Muscle layer of duodenum (tissue), 2 donors: ENCODE results near the gene THSD8.

ENCODE experiments used
- H3K27ac ChIP-seq: one replicate; pipeline ENCODE4 v1.7.0; 2013; ENCODE audit warnings: mild to moderate bottlenecking, low read length
- H3K27me3 ChIP-seq: one replicate; pipeline ENCODE4 v1.7.0; 2013; ENCODE audit warnings: low read depth, mild to moderate bottlenecking, control low read depth, low read length
- H3K36me3 ChIP-seq, 2 donors: one replicate each; pipeline ENCODE4 v1.7.0; 2013; ENCODE audit warnings: low read length in 2 of 2, control low read depth in 1 of 2, mild to moderate bottlenecking in 1 of 2; ENCODE audit not compliant: insufficient read depth in 2 of 2, control insufficient read depth in 1 of 2
- H3K4me1 ChIP-seq, 2 donors: one replicate each; pipeline ENCODE4 v1.7.0; 2013; ENCODE audit warnings: low read length in 2 of 2, mild to moderate bottlenecking in 2 of 2, control low read depth in 1 of 2, moderate library complexity in 1 of 2; ENCODE audit not compliant: insufficient read depth in 2 of 2, control insufficient read depth in 1 of 2
- H3K4me3 ChIP-seq, 2 donors: one replicate each; pipeline ENCODE4 v1.7.0; 2013; ENCODE audit warnings: low read length in 2 of 2, low read depth in 1 of 2, mild to moderate bottlenecking in 1 of 2
- H3K9me3 ChIP-seq, 2 donors: one replicate each; pipeline ENCODE4 v1.7.0; 2013; ENCODE audit warnings: low read length in 2 of 2, control low read depth in 1 of 2, mild to moderate bottlenecking in 1 of 2; ENCODE audit not compliant: control insufficient read depth in 1 of 2
- donor health status: healthy.

The THSD8 gene

DNA sequence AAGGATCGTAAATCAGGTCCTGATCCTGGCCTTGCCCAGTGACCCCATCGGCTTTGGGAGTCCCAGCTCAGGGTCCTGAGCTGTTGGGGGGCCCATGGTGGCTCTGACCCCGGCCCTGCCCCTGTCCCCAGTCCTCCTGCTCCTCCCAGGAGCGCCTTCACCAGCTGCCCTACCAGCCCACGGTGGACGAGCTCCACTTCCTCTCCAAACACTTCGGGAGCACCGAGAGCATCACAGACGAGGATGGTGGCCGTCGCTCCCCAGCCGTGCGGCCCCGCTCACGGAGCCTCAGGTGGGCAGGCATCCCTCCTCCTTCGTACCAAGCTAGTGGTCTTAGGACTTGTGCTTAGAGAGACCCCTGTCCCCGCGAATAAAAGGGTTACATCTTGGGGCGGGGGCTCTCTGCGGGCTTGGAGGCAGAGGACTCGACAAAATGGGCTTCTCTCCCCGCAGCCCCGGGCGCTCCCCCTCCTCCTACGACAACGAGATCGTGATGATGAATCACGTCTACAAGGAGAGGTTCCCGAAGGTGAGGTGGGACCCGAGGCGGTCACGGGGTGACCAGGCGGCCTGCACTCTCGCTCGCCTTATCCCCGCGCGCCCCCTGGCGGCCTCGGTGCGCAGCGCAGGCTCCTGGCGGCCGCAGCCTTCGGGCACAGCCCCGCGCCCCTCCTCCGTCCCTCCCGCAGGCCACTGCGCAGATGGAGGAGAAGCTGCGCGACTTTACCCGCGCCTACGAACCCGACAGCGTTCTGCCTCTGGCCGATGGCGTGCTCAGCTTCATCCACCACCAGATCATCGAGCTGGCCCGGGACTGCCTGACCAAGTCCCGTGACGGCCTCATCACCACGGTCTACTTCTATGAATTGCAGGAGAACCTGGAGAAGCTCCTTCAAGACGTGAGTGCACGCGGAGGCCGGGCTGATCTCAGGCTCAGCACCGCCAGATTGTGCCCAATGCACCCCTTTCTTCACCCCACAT is 45.6 kb downstream of the THSD8 start:
- H3K9me3 ChIP-seq = no peaks in the 10 kb centered on the region
- peaks cover 9% of the 10 kb centered on the region for H3K27me3 ChIP-seq
- no peaks in the 10 kb centered on the region for H3K4me1 ChIP-seq
- no peak overlapping the region for H3K27ac ChIP-seq
- H3K36me3 ChIP-seq = no peaks in the 10 kb centered on the region
- H3K4me3 ChIP-seq = peak overlapping the region; percentile 3 to 41
